GM12891 (cell line): Measurements from ENCODE around the gene SLC45A1.

Experiments
- POLR2A ChIP-seq: IDR thresholded peaks from 2 replicates; pipeline ENCODE4 v1.6.1; 2011; ENCODE audit warnings: low read depth, low read length, control low read depth
- POLR2AphosphoS5 ChIP-seq: IDR thresholded peaks from 2 replicates; pipeline ENCODE4 v1.6.1; 2011; ENCODE audit warnings: low read depth, low read length, control low read depth
- SPI1 ChIP-seq: IDR thresholded peaks from 2 replicates; pipeline ENCODE4 v1.6.1; 2011; ENCODE audit warnings: low read depth, low read length, control low read depth
- TAF1 ChIP-seq: IDR thresholded peaks from 2 replicates; pipeline ENCODE4 v1.6.1; 2011; ENCODE audit warnings: low read depth, low read length, control low read depth

DNA sequence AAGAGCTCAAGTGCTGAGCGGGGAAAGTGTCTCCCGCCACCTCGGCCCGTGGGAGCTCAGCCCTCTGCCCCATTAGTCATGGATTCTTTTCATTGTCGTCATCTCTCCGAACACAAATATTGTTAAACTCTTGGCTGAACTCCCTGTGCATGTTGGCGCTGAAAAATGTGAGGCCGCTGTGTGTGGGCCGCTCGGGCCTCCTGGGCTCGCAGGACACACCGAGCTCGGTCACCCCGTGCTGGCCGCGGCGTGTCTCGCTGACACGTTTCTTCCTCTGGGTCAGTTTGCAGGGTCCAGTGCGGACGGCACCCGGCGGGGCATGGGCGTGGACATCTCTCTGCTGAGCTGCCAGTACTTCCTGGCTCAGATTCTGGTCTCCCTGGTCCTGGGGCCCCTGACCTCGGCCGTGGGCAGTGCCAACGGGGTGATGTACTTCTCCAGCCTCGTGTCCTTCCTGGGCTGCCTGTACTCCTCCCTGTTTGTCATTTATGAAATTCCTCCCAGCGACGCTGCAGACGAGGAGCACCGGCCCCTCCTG, 25.6 kb downstream of the SLC45A1 start:
- TF ChIP-seq POLR2A (no peak), POLR2AphosphoS5 (no peak), TAF1 (no peak), SPI1 (no peak)
